ENCODE results near the gene TNP1.

Gene TNP1

GRCh38 chr2:216837740-216838139 lies 22.1 kb downstream of the TNP1 start:
- no peak for DNase-seq

GRCh38 chr2:216833061-216833460 lies 26.8 kb downstream of the TNP1 start:
- DNase-seq = no peak

- DNase-seq = no peak
These were observed 29.5 kb downstream of the TNP1 start for GRCh38 chr2:216830346-216830745.

- no peak for DNase-seq
These were observed 30.3 kb downstream of the TNP1 start for GRCh38 chr2:216829533-216829932.

- DNase-seq = no peak
These were observed 32.7 kb downstream of the TNP1 start for GRCh38 chr2:216827073-216827720.

- DNase-seq = no peak
These were observed 37.4 kb downstream of the TNP1 start for GRCh38 chr2:216822470-216822869.

GRCh38 chr2:216820709-216821108 lies 39.2 kb downstream of the TNP1 start:
- no peak for DNase-seq

GRCh38 chr2:216819766-216820165 lies 40.1 kb downstream of the TNP1 start:
- DNase-seq = no peak

- DNase-seq = no peak
These were observed 40.8 kb downstream of the TNP1 start for GRCh38 chr2:216819055-216819454.

- DNase-seq = no peak
These were observed 49.3 kb downstream of the TNP1 start for GRCh38 chr2:216810399-216811160.

Data from CD4-positive, alpha-beta T cell treated with Interleukin-10 for 1 hour (primary cell).